IMR-90 (cell line): Measurements from ENCODE around the gene COA1.
A peak's percentile ranks its signal among the peaks of the same experiment; 100 is the strongest.

ENCODE experiments used
- BHLHE40 ChIP-seq: fragments of 150-350 bp; IDR thresholded peaks from 2 replicates; pipeline ENCODE4 v1.6.1; 2016; ENCODE audit warnings: mild to moderate bottlenecking, low read depth, low read length
- CEBPB ChIP-seq: IDR thresholded peaks from 2 replicates; pipeline ENCODE4 v1.6.1; 2012; ENCODE audit warnings: low read depth, low read length, improper control_type of control experiment
- CHD1 ChIP-seq: IDR thresholded peaks from 2 replicates; pipeline ENCODE4 v1.6.1; 2012; ENCODE audit warnings: low read depth, low read length, improper control_type of control experiment
- FOS ChIP-seq: fragments of 150-350 bp; IDR thresholded peaks from 2 replicates; pipeline ENCODE4 v1.6.1; 2016; ENCODE audit warnings: low read depth, low read length
- MAZ ChIP-seq: IDR thresholded peaks from 2 replicates; pipeline ENCODE4 v1.6.1; 2012; ENCODE audit warnings: low read depth, mild to moderate bottlenecking, low read length, improper control_type of control experiment, moderate library complexity, borderline replicate concordance
- MXI1 ChIP-seq: IDR thresholded peaks from 2 replicates; pipeline ENCODE4 v1.6.1; 2012; ENCODE audit warnings: low read depth, mild to moderate bottlenecking, low read length, moderate library complexity, borderline replicate concordance
- POLR2A ChIP-seq: IDR thresholded peaks from 2 replicates; pipeline ENCODE4 v1.6.1; 2012; ENCODE audit warnings: mild to moderate bottlenecking, low read depth, low read length
- RAD21 ChIP-seq: IDR thresholded peaks from 2 replicates; pipeline ENCODE4 v1.6.1; 2012; ENCODE audit warnings: low read length, improper control_type of control experiment
- RCOR1 ChIP-seq: IDR thresholded peaks from 2 replicates; pipeline ENCODE4 v1.6.1; 2012; ENCODE audit warnings: mild to moderate bottlenecking, low read length, improper control_type of control experiment; ENCODE audit not compliant: insufficient replicate concordance
- RFX5 ChIP-seq: IDR thresholded peaks from 2 replicates; pipeline ENCODE4 v1.8.0; 2012; ENCODE audit warnings: low read depth, mild to moderate bottlenecking, low read length, moderate library complexity
- SMC3 ChIP-seq: fragments of 150-350 bp; IDR thresholded peaks from 2 replicates; pipeline ENCODE4 v1.6.1; 2016; ENCODE audit warnings: low read depth, mild to moderate bottlenecking, antibody characterized with exemption, low read length, moderate library complexity
- TF ChIP-seq, protein P1 (sequence below): conservative IDR thresholded peaks from 2 replicates; pipeline ENCODE4 v1.5.1; 2012; ENCODE audit warnings: mild to moderate bottlenecking, low read depth, low read length, improper control_type of control experiment
- TF ChIP-seq, protein P2 (sequence below): fragments of 150-350 bp; IDR thresholded peaks from 2 replicates; pipeline ENCODE4 v1.6.1; 2017; ENCODE audit warnings: mild to moderate bottlenecking, antibody characterized with exemption, low read length, low read depth
- TF ChIP-seq, protein P3 (sequence below): fragments of 150-350 bp; IDR thresholded peaks from 2 replicates; pipeline ENCODE4 v1.6.1; 2016; ENCODE audit warnings: low read depth, mild to moderate bottlenecking, low read length, moderate library complexity, borderline replicate concordance

DNA sequence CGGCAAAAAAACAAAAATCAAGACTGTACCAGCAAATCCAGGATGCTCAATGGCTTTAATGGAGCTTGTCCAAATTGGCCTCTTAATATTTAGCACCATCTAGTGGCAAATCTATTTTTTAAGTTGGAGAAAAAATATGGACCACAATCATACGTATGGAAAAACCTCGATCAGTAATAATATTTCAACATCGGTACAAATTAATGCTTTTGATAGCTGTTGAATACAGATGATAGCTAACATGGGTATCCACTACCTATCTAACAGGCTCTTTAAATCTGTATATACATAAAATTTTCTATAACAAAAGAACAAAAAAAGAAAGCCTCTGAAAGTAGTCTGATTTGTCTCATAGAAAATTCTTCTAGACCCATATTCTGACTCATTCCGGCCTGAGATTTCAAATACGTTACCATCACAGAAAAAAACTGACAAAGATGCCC is 29.2 kb downstream of the COA1 start:
- TF ChIP-seq, protein P1, sequence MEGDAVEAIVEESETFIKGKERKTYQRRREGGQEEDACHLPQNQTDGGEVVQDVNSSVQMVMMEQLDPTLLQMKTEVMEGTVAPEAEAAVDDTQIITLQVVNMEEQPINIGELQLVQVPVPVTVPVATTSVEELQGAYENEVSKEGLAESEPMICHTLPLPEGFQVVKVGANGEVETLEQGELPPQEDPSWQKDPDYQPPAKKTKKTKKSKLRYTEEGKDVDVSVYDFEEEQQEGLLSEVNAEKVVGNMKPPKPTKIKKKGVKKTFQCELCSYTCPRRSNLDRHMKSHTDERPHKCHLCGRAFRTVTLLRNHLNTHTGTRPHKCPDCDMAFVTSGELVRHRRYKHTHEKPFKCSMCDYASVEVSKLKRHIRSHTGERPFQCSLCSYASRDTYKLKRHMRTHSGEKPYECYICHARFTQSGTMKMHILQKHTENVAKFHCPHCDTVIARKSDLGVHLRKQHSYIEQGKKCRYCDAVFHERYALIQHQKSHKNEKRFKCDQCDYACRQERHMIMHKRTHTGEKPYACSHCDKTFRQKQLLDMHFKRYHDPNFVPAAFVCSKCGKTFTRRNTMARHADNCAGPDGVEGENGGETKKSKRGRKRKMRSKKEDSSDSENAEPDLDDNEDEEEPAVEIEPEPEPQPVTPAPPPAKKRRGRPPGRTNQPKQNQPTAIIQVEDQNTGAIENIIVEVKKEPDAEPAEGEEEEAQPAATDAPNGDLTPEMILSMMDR = peak; percentile 89
- TF ChIP-seq, protein P2, sequence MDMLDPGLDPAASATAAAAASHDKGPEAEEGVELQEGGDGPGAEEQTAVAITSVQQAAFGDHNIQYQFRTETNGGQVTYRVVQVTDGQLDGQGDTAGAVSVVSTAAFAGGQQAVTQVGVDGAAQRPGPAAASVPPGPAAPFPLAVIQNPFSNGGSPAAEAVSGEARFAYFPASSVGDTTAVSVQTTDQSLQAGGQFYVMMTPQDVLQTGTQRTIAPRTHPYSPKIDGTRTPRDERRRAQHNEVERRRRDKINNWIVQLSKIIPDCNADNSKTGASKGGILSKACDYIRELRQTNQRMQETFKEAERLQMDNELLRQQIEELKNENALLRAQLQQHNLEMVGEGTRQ = no peak
- TF ChIP-seq POLR2A (peak; percentile 50; the same call in 1 of the 2 replicates), RAD21 (peak; percentile 93), FOS (no peak), BHLHE40 (no peak), MAZ (no peak), RFX5 (no peak), MXI1 (no peak), RCOR1 (no peak), CHD1 (no peak), CEBPB (no peak), SMC3 (peak; percentile 91)
- TF ChIP-seq, protein P3, sequence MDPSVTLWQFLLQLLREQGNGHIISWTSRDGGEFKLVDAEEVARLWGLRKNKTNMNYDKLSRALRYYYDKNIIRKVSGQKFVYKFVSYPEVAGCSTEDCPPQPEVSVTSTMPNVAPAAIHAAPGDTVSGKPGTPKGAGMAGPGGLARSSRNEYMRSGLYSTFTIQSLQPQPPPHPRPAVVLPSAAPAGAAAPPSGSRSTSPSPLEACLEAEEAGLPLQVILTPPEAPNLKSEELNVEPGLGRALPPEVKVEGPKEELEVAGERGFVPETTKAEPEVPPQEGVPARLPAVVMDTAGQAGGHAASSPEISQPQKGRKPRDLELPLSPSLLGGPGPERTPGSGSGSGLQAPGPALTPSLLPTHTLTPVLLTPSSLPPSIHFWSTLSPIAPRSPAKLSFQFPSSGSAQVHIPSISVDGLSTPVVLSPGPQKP = no peak
